IPS DF 4.7 (cell line): ENCODE data around the gene GPR4.
"Not testable (repeated sequence)": the region's sequence is repeated elsewhere in the genome, so short reads cannot be mapped to it uniquely, and the experiment has no call there.

ENCODE experiments used
- DNase-seq: peaks from one replicate; pipeline ENCODE4 v3.0.0-alpha.2; 2013; ENCODE audit warnings: low spot score; ENCODE audit errors: extremely low read depth

Gene GPR4

GRCh38 chr19:45623984-45624383 is 22.0 kb upstream of the GPR4 start:
- no peak for DNase-seq

- no peak for DNase-seq
Measured at GRCh38 chr19:45621976-45622503, 20.0 kb upstream of the GPR4 start.

GRCh38 chr19:45621389-45621788 is 19.4 kb upstream of the GPR4 start:
- no peak for DNase-seq

GRCh38 chr19:45616704-45617017 is 14.6 kb upstream of the GPR4 start:
- no peak for DNase-seq

GRCh38 chr19:45615795-45616703 is 14.0 kb upstream of the GPR4 start:
- peak; percentile 97 for DNase-seq

GRCh38 chr19:45615056-45615455 is 13.0 kb upstream of the GPR4 start:
- not testable (repeated sequence) for DNase-seq

GRCh38 chr19:45613926-45614725 is 12.1 kb upstream of the GPR4 start:
- no peak for DNase-seq

- no peak for DNase-seq
Measured at GRCh38 chr19:45608948-45609347, 6.9 kb upstream of the GPR4 start.

GRCh38 chr19:45607071-45608029 is 5.3 kb upstream of the GPR4 start:
- DNase-seq = no peak

- no peak for DNase-seq
Measured at GRCh38 chr19:45601115-45601514, 897 bp downstream of the GPR4 start.

GRCh38 chr19:45600340-45600885 is 1.6 kb downstream of the GPR4 start:
- no peak for DNase-seq

- no peak for DNase-seq
Measured at GRCh38 chr19:45599286-45599685, 2.7 kb downstream of the GPR4 start.

- DNase-seq = no peak
Measured at GRCh38 chr19:45598267-45599001, 3.6 kb downstream of the GPR4 start.

GRCh38 chr19:45597425-45598111 is 4.4 kb downstream of the GPR4 start:
- DNase-seq = no peak

- no peak for DNase-seq
Measured at GRCh38 chr19:45595814-45596213, 6.2 kb downstream of the GPR4 start.

GRCh38 chr19:45593520-45593919 is 8.5 kb downstream of the GPR4 start:
- DNase-seq = no peak

- no peak for DNase-seq
Measured at GRCh38 chr19:45592366-45592765, 9.6 kb downstream of the GPR4 start.

- DNase-seq = no peak
Measured at GRCh38 chr19:45591638-45592005, 10.4 kb downstream of the GPR4 start.

- DNase-seq = no peak
Measured at GRCh38 chr19:45591004-45591637, 10.9 kb downstream of the GPR4 start.
